HG02759 (cell line): ENCODE data around the gene SNX22.

Source experiments
- ATAC-seq: cut with Tn5 transposase; IDR thresholded peaks from one replicate; pipeline ENCODE4 v1.9.1; 2021; ENCODE audit warnings: mild to moderate bottlenecking, moderate library complexity; ENCODE audit not compliant: unreplicated experiment

The SNX22 gene

GRCh38 chr15:64133623-64134344 is 17.7 kb upstream of the SNX22 start:
- no peak for ATAC-seq

- ATAC-seq = no peak
Measured at GRCh38 chr15:64134345-64134829, 17.1 kb upstream of the SNX22 start.

GRCh38 chr15:64136347-64136746 is 15.2 kb upstream of the SNX22 start:
- ATAC-seq = no peak

GRCh38 chr15:64137226-64137833 is 14.2 kb upstream of the SNX22 start:
- ATAC-seq = peak; percentile 50

GRCh38 chr15:64138331-64138941 is 13.1 kb upstream of the SNX22 start:
- ATAC-seq = no peak

- no peak for ATAC-seq
Measured at GRCh38 chr15:64141798-64142512, 9.6 kb upstream of the SNX22 start.

GRCh38 chr15:64143276-64143675 is 8.3 kb upstream of the SNX22 start:
- ATAC-seq = no peak

- ATAC-seq = no peak
Measured at GRCh38 chr15:64144192-64144564, 7.4 kb upstream of the SNX22 start.

- ATAC-seq = peak; percentile 75
Measured at GRCh38 chr15:64144565-64145281, 6.8 kb upstream of the SNX22 start.

- ATAC-seq = no peak
Measured at GRCh38 chr15:64146041-64146440, 5.5 kb upstream of the SNX22 start.

- no peak for ATAC-seq
Measured at GRCh38 chr15:64146520-64146884, 5.0 kb upstream of the SNX22 start.

- no peak for ATAC-seq
Measured at GRCh38 chr15:64146885-64147681, 4.4 kb upstream of the SNX22 start.

- ATAC-seq = no peak
Measured at GRCh38 chr15:64148168-64148567, 3.4 kb upstream of the SNX22 start.

GRCh38 chr15:64148581-64148980 is 3.0 kb upstream of the SNX22 start:
- ATAC-seq = no peak

- ATAC-seq = no peak
Measured at GRCh38 chr15:64149424-64149823, 2.1 kb upstream of the SNX22 start.

- ATAC-seq = no peak
Measured at GRCh38 chr15:64149893-64150578, 1.5 kb upstream of the SNX22 start.

GRCh38 chr15:64152507-64153387 is 1.2 kb downstream of the SNX22 start:
- ATAC-seq = peak; percentile 8
